MV-4-11 (cell line): ENCODE measurements around the gene ROBO1.
A peak's percentile ranks its signal among the peaks of the same experiment; 100 is the strongest.

Experiments
- DNase-seq: peaks from one replicate; lab custom pipeline; 2025; lab: John Stamatoyannopoulos, UW

Gene ROBO1

GRCh38 chr3:79461129-79461792 lies 306.5 kb downstream of the ROBO1 start:
- no peak for DNase-seq

DNA sequence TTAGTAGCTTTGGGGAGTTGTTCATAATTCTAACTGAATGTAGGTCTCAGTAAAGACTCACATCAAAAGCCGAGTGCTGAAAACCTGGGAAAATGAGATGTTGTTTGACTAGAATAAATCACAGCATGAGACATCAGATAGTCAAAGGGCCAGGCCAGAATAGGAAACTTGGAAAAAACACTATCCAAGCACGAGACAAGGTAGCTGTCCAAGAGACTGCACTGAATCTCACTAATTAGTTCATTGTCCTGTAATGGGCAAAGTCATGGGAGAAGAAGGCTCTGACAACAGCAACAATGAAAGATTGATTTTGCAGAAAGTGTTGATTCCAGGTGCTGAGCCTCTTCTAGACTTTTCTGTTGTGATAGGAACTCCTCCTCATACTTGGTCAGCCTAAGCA lies 314.2 kb downstream of the ROBO1 start:
- no peak for DNase-seq

DNA sequence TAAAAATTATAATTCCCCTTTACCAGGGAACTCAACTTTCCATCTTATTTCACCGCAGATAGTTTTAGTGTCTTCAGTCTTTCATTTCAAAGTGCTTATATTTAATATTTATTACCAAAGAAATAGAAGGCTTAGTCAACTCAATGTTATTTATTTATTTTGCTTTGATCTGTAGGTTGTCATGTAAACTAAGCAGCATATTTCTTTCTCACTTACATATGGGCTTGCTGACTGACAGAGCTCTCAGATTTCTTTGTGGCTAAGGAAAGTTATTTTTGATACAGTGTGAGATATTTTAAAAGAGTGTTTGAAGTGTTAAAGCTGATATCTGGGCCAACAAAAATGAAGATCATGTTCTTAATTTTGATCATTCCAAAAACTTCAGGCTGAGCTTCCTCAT lies 331.4 kb downstream of the ROBO1 start:
- no peak for DNase-seq

DNA sequence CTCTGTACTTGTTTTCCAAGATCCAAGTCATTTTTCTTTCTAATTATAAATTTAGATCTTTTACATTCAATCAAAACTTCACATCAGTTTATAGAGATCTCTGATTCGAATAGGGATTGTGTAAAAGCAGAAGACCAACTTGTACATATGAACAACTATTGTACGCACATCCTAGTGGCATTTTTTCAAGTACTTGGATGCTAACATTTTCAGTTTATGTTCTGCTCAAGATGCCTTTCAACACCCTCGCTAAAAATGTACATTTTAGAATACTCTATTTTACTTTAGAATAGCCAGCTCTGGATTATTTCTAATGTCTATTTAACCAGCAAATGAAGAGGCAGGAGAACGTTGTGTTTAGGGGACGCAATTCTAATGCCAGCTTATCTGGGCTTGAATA lies 340.7 kb downstream of the ROBO1 start:
- no peak for DNase-seq

- no peak for DNase-seq
Measured at GRCh38 chr3:79424811-79425210, 343.0 kb downstream of the ROBO1 start.

GRCh38 chr3:79423417-79423816 lies 344.4 kb downstream of the ROBO1 start:
- DNase-seq, result no peak

- no peak for DNase-seq
Measured at GRCh38 chr3:79421273-79421672, 346.5 kb downstream of the ROBO1 start.

DNA sequence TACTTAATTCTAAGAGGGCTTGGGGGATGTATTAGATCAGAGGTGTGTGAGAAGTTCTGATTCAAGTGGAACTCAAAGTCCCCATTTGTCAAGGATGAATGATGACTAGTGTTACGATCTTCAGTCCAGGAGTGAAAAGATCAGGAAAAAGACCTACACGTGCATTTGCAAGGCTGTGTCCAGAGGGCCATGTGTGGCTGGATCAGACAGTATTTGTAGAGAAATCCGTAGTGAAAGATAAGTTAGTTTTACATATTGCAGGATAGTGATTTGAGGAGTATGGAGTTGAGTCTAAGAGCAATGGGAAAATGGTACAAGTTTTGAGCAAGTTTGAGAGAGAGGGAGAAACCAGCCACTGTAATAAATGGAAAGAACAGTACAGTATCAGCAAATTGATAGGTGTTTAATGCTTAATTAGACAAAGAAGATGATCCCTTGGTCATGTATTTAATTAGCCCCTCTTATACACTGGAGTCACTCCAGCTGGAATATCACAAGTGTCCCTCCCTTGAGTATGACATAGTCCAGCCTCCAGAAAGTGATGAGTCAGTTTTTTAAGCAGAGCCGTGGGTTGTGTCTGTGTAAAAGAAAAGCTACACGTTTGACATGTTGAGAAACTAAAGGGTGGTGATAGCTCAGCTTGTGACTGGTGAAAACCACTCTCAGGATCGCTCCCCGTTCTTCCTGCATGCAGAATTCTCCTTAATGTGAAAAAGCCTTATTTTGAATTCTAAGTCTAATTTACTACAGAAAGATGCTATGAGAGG lies 348.8 kb downstream of the ROBO1 start:
- no peak for DNase-seq

- no peak for DNase-seq
Measured at GRCh38 chr3:79415356-79415755, 352.4 kb downstream of the ROBO1 start.

- DNase-seq, result peak; percentile 10
Measured at GRCh38 chr3:79414806-79415205, 353.0 kb downstream of the ROBO1 start.

GRCh38 chr3:79414035-79414434 lies 353.8 kb downstream of the ROBO1 start:
- no peak for DNase-seq

DNA sequence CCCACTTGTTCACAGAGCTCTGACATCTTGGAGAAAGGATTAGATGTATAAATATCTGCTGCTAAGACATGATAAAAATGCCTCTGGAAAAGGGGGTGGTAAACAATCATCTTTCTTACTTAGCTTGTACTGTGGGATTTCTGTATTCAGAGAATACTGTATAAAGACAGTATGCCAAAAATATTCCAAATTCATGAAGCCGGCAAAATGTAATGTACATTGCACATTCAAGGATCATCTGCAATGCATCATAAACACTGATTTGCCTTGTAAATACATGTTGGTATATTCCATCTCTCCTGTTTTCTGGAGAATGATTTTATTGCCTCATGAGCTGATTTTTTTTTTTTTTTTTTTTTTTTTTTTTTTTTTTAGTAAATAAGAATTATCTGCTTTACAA lies 355.3 kb downstream of the ROBO1 start:
- no peak for DNase-seq

DNA sequence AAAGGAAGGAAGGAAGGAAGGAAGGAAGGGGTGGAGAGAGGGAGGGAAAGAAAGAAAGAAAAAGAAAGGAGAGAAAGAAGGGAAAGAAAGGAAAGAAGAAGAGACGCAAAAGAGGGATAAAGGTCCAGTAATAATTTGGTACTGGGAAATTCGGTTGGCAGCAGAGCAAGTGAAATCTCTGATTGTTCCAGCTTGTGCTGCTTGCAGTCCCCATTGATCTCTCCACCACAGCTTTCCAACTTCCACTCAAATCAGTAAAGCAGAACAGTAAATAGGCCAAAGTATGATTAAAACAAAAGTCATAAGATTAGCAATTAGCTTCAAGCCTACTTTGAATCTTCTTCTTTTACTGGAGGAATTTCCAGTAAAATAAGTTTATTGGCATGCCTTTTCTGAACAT lies 357.2 kb downstream of the ROBO1 start:
- DNase-seq, result no peak

DNA sequence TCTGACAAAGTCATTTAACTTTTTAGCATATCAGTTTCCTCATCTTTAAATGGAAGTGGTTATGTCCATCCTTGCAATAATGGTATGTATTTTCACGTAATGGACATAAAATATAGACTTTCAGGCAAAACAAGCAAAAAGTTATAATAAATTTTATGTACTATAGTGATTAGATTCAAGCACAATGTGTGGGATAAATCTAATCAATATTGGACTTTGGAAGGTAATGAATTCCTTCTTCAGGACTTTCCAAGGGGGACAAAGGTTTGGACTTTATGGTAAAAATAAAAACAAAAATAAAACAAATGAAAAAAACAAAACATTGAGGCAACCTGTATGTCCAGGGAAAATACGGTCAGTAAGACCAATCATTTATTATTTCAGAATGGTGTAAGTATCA lies 357.7 kb downstream of the ROBO1 start:
- DNase-seq, result no peak

DNA sequence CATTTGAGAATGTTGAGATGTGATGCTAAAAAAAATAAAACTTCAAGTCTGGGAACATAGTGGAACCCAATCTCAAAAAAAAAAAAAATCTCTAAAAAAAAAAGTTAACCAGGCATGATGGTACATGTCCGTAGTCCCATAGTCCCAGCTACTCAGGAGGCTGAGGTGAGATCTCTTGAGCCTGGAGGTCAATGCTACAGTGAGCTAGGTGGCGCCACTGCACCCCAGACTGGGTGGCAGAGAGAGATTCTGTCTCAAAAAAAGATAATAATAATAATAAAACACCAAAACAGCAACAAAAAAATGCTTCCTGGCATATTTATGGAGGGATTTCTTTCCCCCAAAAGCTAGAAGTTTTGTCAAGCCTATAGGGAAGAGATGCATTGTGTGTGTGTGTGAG lies 361.6 kb downstream of the ROBO1 start:
- DNase-seq, result no peak

GRCh38 chr3:79405183-79405582 lies 362.6 kb downstream of the ROBO1 start:
- DNase-seq, result no peak

GRCh38 chr3:79396595-79396994 lies 371.2 kb downstream of the ROBO1 start:
- no peak for DNase-seq

DNA sequence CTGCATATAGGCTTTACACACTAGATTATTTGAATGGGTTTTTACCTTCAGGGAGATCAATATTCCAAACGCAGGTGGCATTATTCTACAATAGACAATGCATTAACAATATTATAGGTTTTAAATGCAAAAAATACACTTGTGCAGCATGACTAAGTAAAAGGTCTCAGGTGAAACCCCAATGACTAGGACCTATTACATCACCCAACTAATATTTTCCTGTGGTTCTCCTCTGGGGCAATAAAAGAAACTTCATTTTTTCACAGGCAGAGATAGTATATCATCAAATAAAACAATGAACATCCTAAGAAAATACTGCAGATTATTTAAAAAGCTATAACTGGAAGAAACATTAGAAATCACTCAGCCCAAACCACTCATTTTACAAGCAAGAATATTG lies 375.3 kb downstream of the ROBO1 start:
- DNase-seq, result no peak

DNA sequence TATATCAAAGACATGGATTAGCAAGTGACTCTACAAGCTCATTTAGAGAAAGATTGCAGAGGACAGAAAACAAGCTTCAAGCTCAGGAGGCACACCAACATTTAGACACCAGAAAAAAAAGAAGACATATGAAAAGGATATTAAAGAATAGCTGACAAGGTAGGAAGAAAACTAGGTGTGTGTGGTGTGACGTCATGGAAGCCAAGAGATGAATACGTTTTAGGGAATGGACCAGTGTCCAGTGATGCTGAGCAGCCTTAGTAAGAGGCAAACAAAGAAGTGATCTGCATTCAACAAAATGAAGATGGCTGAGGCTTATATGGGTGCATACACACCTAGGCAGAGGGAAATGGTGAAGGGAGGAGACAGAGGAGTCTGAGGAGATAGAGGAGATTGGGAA lies 377.4 kb downstream of the ROBO1 start:
- DNase-seq, result no peak

DNA sequence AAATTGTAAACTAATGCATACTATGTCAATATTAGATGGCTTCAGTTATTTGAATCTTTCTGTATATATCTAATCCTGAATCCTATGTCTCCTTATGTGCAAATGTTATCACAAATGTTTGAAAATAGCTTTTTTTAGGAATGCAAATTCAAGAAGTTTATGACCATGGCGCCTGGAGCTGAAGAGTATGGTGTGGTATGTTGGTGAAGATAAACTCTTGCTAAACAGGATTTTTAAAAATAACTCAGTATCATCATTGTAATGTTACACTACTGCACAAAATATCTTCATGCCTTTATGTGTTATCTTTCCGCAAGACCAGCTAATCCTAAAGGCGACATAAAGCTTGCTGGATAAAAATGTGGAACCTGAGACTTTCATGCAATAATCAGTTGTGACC lies 382.6 kb downstream of the ROBO1 start:
- DNase-seq, result no peak

- DNase-seq, result no peak
Measured at GRCh38 chr3:79383402-79384012, 384.3 kb downstream of the ROBO1 start.

GRCh38 chr3:79380581-79380980 lies 387.2 kb downstream of the ROBO1 start:
- DNase-seq, result no peak

GRCh38 chr3:79378064-79378463 lies 389.7 kb downstream of the ROBO1 start:
- no peak for DNase-seq
